GM12872 (cell line): ENCODE data around the gene CERS6.

Experiments
- CTCF ChIP-seq: IDR thresholded peaks from 3 replicates; pipeline ENCODE4 v1.5.1; 2011; ENCODE audit warnings: low read depth, mild to moderate bottlenecking, low read length, moderate library complexity; ENCODE audit not compliant: insufficient read depth

Gene CERS6

GRCh38 chr2:168789776-168790175 is 333.7 kb downstream of the CERS6 start:
- no peak for TF ChIP-seq CTCF

GRCh38 chr2:168790226-168790902 is 334.3 kb downstream of the CERS6 start:
- no peak for TF ChIP-seq CTCF

- no peak for TF ChIP-seq CTCF
These were observed 337.5 kb downstream of the CERS6 start for GRCh38 chr2:168793596-168793995.

- no peak for TF ChIP-seq CTCF
These were observed 338.9 kb downstream of the CERS6 start for GRCh38 chr2:168794968-168795367.

- TF ChIP-seq CTCF = no peak
These were observed 340.1 kb downstream of the CERS6 start for GRCh38 chr2:168796090-168796577.

GRCh38 chr2:168796583-168797285 is 340.7 kb downstream of the CERS6 start:
- no peak for TF ChIP-seq CTCF

GRCh38 chr2:168797286-168797655 is 341.2 kb downstream of the CERS6 start:
- TF ChIP-seq CTCF = no peak
